Memory B cell (primary cell): ENCODE data around the gene PRR11.

Experiments
- ATAC-seq: fragments of 150-1000 bp; cut with Tn5 transposase; 2 replicates; pipeline ENCODE4 v1.10.0; 2021; ENCODE audit warnings: low read depth, mild to moderate bottlenecking, moderate library complexity
- DNase-seq, 2 donors: peaks; one replicate each; pipeline ENCODE4 v3.0.0; 2022; ENCODE audit warnings: low spot score in 2 of 2
- H3K27ac Mint-ChIP-seq: one replicate; pipeline ENCODE4 v1.8.0; 2022; ENCODE audit warnings: mild to moderate bottlenecking, moderate library complexity, mixed read lengths
- H3K27me3 Mint-ChIP-seq: one replicate; pipeline ENCODE4 v1.8.0; 2022; ENCODE audit warnings: mixed read lengths
- H3K36me3 Mint-ChIP-seq: one replicate; pipeline ENCODE4 v1.8.0; 2022; ENCODE audit warnings: mild to moderate bottlenecking, mixed read lengths
- H3K4me1 Mint-ChIP-seq: one replicate; pipeline ENCODE4 v1.8.0; 2022; ENCODE audit warnings: mixed read lengths
- H3K4me3 Mint-ChIP-seq: one replicate; pipeline ENCODE4 v1.8.0; 2022; ENCODE audit warnings: mild to moderate bottlenecking, moderate library complexity, mixed read lengths
- H3K9me3 Mint-ChIP-seq: one replicate; pipeline ENCODE4 v1.8.0; 2022; ENCODE audit warnings: mixed read lengths

The PRR11 gene

DNA sequence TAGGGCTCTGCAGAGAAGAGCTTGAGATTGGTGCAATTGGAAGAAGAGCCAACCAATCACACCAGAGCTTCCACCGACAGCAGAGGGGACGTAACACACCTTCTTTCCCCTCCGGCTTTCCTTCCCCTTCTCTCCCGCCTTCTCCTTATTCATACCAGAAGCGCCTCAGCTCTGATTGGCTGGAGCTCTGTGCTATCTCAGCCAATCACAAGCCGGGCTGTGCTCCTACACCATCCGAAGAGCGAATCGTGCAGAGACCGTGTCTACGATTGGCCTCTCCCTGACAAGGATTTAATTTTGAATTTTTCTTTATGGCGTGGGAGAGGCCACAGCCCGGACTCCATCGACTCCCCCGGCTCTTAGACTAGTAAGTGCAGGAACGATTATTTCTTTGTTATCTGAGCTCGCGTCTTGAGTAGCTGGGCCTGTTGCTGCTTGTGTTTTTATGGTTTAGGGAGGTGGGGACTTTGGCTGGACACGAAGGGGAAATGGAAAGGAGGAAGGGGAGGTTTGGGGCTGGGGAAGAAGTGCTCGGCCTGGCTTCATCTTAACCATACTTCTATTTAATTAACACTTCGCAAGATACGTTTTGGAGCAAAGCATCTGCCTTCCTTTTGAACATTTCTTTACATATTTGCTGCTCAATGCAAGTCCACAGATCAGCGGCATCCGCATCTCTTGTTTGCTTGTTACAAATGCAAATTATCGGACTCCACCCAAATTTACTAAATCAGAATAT lies at the start of gene PRR11:
Gene PRR11 (plus strand): TSS at position 308 of the 739 bp plus-strand sequence. CDS start 14,007 bp downstream, outside the sequence.
- peak in 1 of 2 donors; percentile 70 for DNase-seq
- Mint-ChIP-seq H3K36me3 (no peaks in the 10 kb centered on the region), H3K27ac (no peak within 1 kb of the TSS), H3K9me3 (no peaks in the 10 kb centered on the region), H3K4me3 (peak within 1 kb of the TSS; percentile 35), H3K4me1 (peaks cover 13% of the 10 kb centered on the region), H3K27me3 (no peaks in the 10 kb centered on the region)
- peak; percentile 84 for ATAC-seq

DNA sequence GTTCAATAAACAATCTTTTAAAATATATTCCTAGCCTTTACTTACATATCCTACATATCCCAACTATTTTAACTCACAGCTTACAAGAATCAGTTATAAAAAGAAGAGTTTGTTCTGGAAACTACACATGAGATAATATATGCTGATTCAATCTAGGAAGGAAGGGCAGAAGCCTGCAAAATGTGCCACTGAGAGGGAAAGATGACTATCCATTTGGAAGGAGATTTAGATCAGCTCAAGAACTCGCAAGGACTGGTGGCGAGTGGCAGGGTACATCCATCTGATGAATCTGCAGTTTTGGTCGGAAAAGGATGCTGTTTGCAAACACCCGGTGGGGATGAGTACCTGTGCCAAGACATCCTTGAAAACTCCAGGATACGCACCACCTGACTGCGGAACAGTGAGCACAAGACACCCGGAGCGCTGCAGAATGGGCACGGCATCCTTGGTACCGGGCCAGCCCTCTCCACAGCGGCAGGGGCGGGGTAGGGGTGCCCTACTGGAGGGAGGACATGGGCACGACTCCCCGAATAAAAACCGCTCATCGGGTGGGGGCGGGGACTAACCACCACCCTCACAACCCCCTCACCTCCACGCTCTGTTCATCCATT lies 49.6 kb upstream of the PRR11 start:
- H3K9me3 Mint-ChIP-seq, result no peaks in the 10 kb centered on the region
- H3K27ac Mint-ChIP-seq, result peak overlapping the region; percentile 86
- H3K27me3 Mint-ChIP-seq, result no peaks in the 10 kb centered on the region
- H3K4me1 Mint-ChIP-seq, result peaks cover 11% of the 10 kb centered on the region
- peak; percentile 45 for ATAC-seq
- peaks cover 6% of the 10 kb centered on the region for H3K36me3 Mint-ChIP-seq
- DNase-seq, result peak in 1 of 2 donors; percentile 53
- H3K4me3 Mint-ChIP-seq, result peak overlapping the region; percentile 91

DNA sequence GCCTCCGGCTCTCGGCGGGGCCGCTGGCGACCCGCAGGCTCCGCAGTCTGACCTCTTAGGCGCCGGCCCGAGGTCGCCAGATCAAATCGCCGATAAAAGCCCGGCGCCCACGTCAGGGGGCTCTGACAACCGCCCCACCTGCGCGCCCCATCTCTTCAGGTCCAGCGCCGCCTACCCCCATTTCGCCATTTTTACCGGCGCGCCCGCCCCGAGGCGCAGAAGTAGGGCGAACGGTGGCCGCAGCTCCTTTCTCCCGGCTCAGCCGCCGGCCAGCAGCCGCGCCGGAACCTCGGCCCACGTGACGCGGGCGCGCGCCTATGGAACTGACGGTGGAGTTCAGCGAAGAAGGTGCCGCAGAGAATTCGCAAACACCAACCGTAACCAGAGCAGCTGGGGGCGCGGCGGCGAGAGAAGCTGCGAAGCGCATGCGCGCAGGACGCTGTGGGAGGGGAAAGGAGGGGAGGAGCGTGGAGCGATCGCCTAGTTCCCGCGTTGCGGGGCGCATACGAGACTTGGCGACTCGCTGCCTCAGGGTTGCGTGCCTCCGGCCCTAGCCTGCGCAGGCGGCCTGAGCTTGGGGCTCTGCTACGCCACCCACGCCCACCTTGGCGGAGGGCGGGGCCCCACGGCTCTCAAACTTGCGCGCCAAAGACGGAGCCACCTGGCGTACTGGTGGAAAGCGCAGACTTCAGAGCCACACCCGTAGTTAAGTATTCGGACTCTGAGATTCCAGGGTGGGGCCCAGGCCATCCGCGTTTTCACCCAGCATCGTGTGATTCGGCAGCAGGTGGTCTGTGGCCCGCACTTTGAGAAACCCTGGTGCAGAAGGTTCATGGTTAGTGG lies 48.9 kb upstream of the PRR11 start, which contains the start of gene TRIM37:
Gene TRIM37 (minus strand): TSS at position 418 of the 843 bp plus-strand sequence. CDS start 419 bp downstream, outside the sequence.
- DNase-seq (peak; percentile 95 to 99), ATAC-seq (peak; percentile 92)
- Mint-ChIP-seq H3K9me3 (no peaks in the 10 kb centered on the region), H3K4me3 (peak within 1 kb of the TSS; percentile 91), H3K27ac (peak within 1 kb of the TSS; percentile 86), H3K27me3 (no peaks in the 10 kb centered on the region), H3K36me3 (peaks cover 8% of the 10 kb centered on the region), H3K4me1 (peaks cover 13% of the 10 kb centered on the region)

DNA sequence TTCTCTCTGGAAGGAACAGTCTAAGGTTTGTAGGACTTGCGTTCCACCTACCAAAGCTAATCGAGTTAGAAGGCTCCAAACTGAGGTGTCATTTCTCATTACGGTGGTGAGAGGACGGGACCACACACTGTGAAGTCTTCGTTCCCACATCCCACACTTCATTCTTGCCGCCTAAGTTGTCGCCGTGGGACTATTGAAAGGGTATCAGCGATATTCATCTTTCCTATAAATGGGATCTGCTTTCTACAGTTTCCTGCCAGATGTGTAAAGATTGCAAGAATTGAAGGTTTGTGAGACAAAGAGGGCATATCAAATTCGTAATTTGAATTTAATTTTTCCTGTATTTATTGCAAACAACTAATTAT lies 48.3 kb upstream of the PRR11 start:
- Mint-ChIP-seq H3K4me1 (peaks cover 13% of the 10 kb centered on the region), H3K9me3 (no peaks in the 10 kb centered on the region), H3K27me3 (no peaks in the 10 kb centered on the region), H3K36me3 (peaks cover 6% of the 10 kb centered on the region), H3K4me3 (peak overlapping the region; percentile 91), H3K27ac (no peak overlapping the region)
- no peak for ATAC-seq
- DNase-seq, result no peak

DNA sequence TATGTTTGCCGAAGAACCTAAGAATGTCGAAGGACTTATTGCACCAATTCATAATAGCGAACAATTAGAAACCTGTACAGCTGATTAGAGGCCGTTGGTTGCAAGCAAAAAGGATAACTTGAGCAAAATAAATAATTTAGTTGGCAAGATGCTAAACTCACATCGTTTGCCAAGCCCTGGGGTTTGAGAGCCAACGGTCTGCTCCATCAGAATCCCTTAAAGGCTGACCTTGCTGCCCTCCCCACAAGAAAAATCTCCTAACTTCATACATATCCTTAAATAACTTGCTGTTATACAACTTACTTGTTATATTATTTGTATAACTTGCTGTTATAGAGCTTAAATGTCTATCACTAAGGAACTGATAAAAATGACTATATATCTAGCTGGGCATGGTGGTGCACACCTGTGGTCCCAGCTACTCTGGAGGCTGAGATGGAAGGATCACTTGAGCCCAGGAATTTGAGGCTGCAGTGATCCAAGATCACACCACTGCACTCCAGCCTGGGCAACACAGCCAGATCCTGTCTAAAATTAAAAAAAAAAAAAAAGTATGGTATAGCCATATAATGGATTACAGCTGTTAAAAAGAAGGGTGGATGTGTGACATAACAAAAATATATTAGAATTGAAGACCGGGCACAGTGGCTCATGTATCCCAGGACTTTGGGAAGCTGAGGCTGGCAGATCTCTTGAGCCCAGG lies 47.0 kb upstream of the PRR11 start:
- ATAC-seq (no peak), DNase-seq (no peak)
- Mint-ChIP-seq H3K36me3 (peaks cover 6% of the 10 kb centered on the region), H3K9me3 (no peaks in the 10 kb centered on the region), H3K27me3 (no peaks in the 10 kb centered on the region), H3K4me3 (no peak overlapping the region), H3K4me1 (peaks cover 13% of the 10 kb centered on the region), H3K27ac (no peak overlapping the region)

DNA sequence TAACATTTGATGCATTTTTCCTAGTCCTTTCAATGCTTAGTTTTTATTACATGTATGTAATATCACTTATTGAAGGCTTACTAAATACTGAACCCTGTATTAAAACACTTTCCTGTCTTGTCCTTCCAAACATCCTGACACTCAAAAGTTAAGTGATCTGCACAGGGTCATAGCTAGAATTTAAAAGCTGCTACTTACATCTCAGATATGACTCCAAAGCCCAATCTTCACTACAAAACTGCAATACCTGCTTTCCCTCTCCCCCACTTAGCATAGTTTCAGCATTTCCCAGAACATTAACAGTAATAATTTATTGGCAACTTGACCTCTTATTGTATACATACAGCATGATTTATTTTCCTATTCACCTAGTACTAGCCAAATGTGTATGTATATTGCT lies 44.6 kb upstream of the PRR11 start:
- Mint-ChIP-seq H3K36me3 (peaks cover 6% of the 10 kb centered on the region), H3K27me3 (no peaks in the 10 kb centered on the region), H3K9me3 (no peaks in the 10 kb centered on the region), H3K27ac (no peak overlapping the region), H3K4me1 (peaks cover 7% of the 10 kb centered on the region), H3K4me3 (no peak overlapping the region)
- no peak for ATAC-seq
- no peak for DNase-seq

DNA sequence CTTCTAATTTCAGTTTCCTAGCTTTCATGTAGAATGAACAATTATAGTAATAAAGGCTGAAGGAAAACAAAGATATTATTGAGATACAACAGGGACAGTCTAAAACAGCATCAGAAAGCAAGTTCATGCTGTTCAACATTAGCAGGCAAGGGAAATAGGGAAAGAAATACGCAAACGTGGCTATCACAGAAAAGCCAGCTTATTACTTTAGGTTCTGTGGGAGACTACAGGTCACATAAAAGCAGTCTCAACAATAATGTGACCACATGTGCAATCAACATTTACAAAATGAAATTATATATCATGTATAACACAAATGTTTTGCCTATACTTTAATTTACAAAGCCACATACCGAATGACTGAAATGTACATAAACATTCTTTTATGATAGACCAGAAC lies 44.0 kb upstream of the PRR11 start:
- no peak for ATAC-seq
- Mint-ChIP-seq H3K4me3 (no peak overlapping the region), H3K36me3 (peaks cover 6% of the 10 kb centered on the region), H3K9me3 (no peaks in the 10 kb centered on the region), H3K27me3 (no peaks in the 10 kb centered on the region), H3K4me1 (peaks cover 6% of the 10 kb centered on the region), H3K27ac (peak overlapping the region; percentile 17)
- no peak for DNase-seq

DNA sequence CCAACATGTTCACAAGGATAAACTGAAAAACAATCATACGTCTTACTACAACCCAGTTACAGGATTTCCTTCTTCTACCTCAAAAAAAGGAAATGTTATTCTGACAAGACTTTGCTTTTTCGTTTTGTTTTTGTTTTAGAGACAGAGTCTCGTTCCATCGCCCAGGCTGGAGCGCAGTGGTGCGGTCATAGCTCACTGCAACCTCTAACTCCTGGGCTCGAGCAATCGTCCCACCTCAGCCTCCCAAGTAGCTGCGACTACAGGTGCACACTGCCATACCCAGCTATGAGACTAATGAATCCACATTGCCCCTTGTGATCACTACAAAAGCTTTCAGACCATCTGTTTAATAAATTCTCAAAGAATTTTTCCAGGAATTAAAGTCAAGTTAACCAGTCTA lies 40.1 kb upstream of the PRR11 start:
- Mint-ChIP-seq H3K36me3 (peaks cover 14% of the 10 kb centered on the region), H3K4me3 (no peak overlapping the region), H3K4me1 (peaks cover 3% of the 10 kb centered on the region), H3K27ac (no peak overlapping the region), H3K9me3 (no peaks in the 10 kb centered on the region), H3K27me3 (no peaks in the 10 kb centered on the region)
- ATAC-seq, result no peak
- DNase-seq, result no peak

DNA sequence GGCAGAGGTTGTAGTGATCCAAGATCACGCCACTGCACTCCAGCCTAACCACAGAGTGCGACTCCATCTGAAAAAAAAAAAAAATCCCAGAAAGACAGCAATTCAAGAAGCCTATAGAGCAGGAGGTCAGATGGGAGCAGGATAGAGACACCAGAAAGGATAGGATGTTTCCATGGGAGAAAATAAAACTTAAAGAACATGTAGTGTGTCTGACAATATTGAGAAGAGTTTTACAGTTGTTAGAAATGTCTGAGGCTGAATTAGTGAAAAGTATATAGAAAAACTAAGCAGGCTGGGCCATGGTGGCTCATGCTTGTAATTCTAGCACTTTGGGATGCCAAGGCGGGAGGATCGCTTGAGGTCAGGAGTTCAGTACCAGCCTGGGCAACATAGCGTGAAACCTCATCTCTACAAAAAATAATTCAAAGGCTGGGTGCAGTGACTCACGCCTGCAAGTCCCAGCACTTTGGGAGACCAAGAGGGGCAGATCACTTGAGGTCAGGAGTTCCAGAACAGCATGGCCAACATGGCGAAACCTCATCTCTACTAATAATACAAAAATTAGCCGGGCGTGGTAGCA lies 33.6 kb upstream of the PRR11 start:
- ATAC-seq, result no peak
- no peak for DNase-seq
- H3K4me1 Mint-ChIP-seq, result peaks cover 3% of the 10 kb centered on the region
- no peak overlapping the region for H3K4me3 Mint-ChIP-seq
- no peaks in the 10 kb centered on the region for H3K27me3 Mint-ChIP-seq
- H3K27ac Mint-ChIP-seq, result peak overlapping the region; percentile 60
- peaks cover 12% of the 10 kb centered on the region for H3K36me3 Mint-ChIP-seq
- no peaks in the 10 kb centered on the region for H3K9me3 Mint-ChIP-seq

DNA sequence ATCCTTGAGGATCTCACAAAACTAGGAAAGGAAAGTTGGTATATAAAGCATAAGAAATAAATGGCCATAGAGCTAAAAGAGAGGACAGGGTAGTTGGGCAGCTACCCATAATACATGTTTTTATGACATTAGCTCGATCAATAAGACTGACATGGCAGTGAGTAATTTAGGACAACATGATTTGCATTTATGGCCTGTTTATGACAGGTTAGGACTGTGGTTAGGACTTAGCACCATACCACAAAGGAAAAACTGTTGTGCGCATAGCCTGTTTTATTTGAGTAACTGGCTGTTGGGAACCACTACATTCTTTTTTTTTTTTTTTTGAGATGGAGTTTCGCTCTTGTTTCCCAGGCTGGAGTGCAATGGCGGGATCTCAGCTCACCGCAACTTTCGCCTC lies 30.9 kb upstream of the PRR11 start:
- Mint-ChIP-seq H3K9me3 (no peaks in the 10 kb centered on the region), H3K27ac (no peak overlapping the region), H3K36me3 (peaks cover 8% of the 10 kb centered on the region), H3K4me3 (no peak overlapping the region), H3K27me3 (no peaks in the 10 kb centered on the region), H3K4me1 (peaks cover 5% of the 10 kb centered on the region)
- no peak for ATAC-seq
- no peak for DNase-seq

DNA sequence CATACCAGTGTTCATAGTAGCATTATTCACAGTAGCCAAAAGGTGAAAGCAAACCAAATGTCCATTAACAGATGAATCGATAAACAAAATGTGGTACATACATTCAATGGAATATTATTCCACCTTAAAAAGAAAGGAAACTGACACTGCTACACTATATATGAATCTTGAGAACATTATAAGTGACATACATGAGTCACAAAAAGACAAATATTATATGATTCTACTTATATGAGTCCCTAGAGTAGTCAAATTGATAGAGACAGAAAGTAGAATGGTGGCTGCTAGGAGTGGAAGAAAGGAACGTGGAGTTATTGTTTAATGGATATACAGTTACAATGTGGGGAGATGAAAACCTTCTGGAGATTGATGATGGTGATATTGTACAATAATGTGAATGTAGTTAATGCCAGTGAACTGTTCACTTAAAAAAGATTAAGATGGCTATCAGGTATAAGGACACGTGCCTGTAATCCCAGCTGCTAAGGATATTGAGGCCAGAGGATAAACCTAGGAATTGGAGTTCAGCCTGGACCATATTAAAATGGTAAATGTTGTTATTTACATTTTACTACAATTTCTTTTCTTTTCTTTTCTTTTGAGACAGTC lies 28.6 kb upstream of the PRR11 start:
- Mint-ChIP-seq H3K9me3 (no peaks in the 10 kb centered on the region), H3K4me1 (peaks cover 5% of the 10 kb centered on the region), H3K27ac (no peak overlapping the region), H3K27me3 (no peaks in the 10 kb centered on the region), H3K36me3 (peaks cover 6% of the 10 kb centered on the region), H3K4me3 (no peak overlapping the region)
- no peak for ATAC-seq
- DNase-seq, result no peak

DNA sequence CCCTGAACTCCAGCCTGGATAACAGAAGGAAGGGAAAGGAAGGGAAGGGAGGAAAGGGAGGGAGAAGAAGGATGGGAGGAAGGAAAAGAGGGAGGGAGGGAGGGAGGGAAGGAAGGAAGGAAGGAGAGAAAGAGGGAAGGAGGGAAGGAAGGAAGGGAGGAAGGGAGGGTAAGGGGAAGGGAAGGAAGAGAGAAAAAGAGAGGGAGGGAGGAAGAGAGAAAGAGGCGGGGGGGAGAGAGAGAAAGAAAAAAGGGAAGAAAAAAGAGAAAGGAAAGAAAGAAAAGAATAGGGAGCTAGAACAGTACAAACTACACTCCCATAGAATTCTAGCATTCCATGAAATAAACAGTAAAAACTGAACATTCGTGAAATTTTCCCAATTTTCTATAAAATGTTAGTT lies 25.7 kb upstream of the PRR11 start:
- no peaks in the 10 kb centered on the region for H3K9me3 Mint-ChIP-seq

DNA sequence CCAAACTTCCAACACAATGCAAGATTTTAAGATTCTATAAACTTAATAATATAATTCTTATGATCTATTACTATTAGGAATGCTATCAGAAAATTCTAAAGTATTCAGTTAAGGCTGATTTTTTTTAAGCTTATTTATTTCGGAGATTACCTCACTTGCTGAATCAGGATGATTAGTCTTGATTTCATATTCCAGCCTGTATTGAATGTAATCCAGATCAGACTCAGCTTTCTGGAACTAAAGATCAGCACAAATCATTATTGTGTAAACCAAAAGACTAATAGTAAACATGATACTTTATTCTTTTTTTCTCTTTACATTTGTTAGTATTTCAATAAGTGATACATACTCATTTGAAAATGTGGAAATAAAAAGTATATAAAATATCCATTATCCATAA lies 24.4 kb upstream of the PRR11 start:
- no peak for ATAC-seq
- H3K4me1 Mint-ChIP-seq, result peaks cover 2% of the 10 kb centered on the region

More for the DNA sequence above, 25.7 kb upstream of the PRR11 start:
- no peak overlapping the region for H3K27ac Mint-ChIP-seq
- no peak overlapping the region for H3K4me3 Mint-ChIP-seq
- H3K27me3 Mint-ChIP-seq, result no peaks in the 10 kb centered on the region
- H3K36me3 Mint-ChIP-seq, result peaks cover 6% of the 10 kb centered on the region
- H3K4me1 Mint-ChIP-seq, result peaks cover 2% of the 10 kb centered on the region
- ATAC-seq (no peak), DNase-seq (no peak)

More for the DNA sequence above, 24.4 kb upstream of the PRR11 start:
- DNase-seq, result no peak
- Mint-ChIP-seq H3K36me3 (peaks cover 6% of the 10 kb centered on the region), H3K9me3 (no peaks in the 10 kb centered on the region), H3K4me3 (no peak overlapping the region), H3K27ac (no peak overlapping the region), H3K27me3 (no peaks in the 10 kb centered on the region)
